Measurements from ENCODE around the gene PFKFB1.

- TF ChIP-seq EZH2 (IDR thresholded peaks at IDR 0.05): no peak
- no peak for TF ChIP-seq POLR2AphosphoS5 (IDR thresholded peaks at IDR 0.05; ENCODE audit: borderline replicate concordance, low read depth, low read length)
Observed at GRCh38 chrX:55028040-55028439, 34.1 kb upstream of the PFKFB1 start.

Measured in SK-N-MC (cell line).